Measurements from ENCODE around the gene ENAH.

Gene ENAH

DNA sequence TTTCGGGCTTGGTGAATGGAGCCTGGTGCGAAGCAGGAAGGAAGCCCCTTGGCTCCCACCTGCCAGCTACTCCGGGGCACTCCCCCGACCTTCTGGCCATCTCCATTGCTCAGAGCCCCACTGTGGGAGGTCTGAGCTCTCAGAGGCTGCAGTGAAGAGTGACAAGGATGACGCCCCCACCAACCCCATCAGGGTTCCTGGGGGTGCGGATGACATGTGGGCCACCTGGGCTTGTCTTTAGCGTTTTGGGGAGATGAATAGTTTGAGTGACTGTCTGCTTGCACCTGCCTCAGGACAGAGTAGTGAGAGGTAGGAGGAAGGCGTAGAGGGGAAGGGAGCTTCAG lies 181.8 kb downstream of the ENAH start:
- no peaks in the 10 kb centered on the region for H4K20me1 ChIP-seq (ENCODE audit: insufficient read depth, low read length, poor library complexity, severe bottlenecking)
- no peaks in the 10 kb centered on the region for H3F3A ChIP-seq (ENCODE audit: low read depth)
- H3K79me2 ChIP-seq (ENCODE audit: insufficient read depth, low read length): peaks cover 8% of the 10 kb centered on the region; the same call in 1 of the 2 replicates
- H2AFZ ChIP-seq (ENCODE audit: low read length): no peak overlapping the region
- no peaks in the 10 kb centered on the region for H3K27me3 ChIP-seq (ENCODE audit: insufficient read depth, low read length, poor library complexity, severe bottlenecking)
- TF ChIP-seq EZH2phosphoT487 (IDR thresholded peaks at IDR 0.05; ENCODE audit: borderline replicate concordance): no peak
- TF ChIP-seq, protein P1, sequence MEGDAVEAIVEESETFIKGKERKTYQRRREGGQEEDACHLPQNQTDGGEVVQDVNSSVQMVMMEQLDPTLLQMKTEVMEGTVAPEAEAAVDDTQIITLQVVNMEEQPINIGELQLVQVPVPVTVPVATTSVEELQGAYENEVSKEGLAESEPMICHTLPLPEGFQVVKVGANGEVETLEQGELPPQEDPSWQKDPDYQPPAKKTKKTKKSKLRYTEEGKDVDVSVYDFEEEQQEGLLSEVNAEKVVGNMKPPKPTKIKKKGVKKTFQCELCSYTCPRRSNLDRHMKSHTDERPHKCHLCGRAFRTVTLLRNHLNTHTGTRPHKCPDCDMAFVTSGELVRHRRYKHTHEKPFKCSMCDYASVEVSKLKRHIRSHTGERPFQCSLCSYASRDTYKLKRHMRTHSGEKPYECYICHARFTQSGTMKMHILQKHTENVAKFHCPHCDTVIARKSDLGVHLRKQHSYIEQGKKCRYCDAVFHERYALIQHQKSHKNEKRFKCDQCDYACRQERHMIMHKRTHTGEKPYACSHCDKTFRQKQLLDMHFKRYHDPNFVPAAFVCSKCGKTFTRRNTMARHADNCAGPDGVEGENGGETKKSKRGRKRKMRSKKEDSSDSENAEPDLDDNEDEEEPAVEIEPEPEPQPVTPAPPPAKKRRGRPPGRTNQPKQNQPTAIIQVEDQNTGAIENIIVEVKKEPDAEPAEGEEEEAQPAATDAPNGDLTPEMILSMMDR (conservative IDR thresholded peaks at IDR 0.05; ENCODE audit: low read length): no peak
- peaks cover 18% of the 10 kb centered on the region for H3K4me1 ChIP-seq (ENCODE audit: insufficient read depth, low read length, poor library complexity, severe bottlenecking)
- no peak overlapping the region for H3K4me3 ChIP-seq (ENCODE audit: low read length, poor library complexity, severe bottlenecking)
- H3K9me3 ChIP-seq (ENCODE audit: insufficient read depth, low read depth, low read length): no peaks in the 10 kb centered on the region
- H3K36me3 ChIP-seq (ENCODE audit: insufficient read depth, low read length): no peaks in the 10 kb centered on the region
- no peak overlapping the region for H3K9ac ChIP-seq (ENCODE audit: low read depth, low read length, poor library complexity, severe bottlenecking)
- no peak overlapping the region for H3K4me2 ChIP-seq (ENCODE audit: low read depth, low read length, poor library complexity, severe bottlenecking)
- H3K9me2 ChIP-seq (replicated peaks; ENCODE audit: low read depth, low read length): no peaks in the 10 kb centered on the region

DNA sequence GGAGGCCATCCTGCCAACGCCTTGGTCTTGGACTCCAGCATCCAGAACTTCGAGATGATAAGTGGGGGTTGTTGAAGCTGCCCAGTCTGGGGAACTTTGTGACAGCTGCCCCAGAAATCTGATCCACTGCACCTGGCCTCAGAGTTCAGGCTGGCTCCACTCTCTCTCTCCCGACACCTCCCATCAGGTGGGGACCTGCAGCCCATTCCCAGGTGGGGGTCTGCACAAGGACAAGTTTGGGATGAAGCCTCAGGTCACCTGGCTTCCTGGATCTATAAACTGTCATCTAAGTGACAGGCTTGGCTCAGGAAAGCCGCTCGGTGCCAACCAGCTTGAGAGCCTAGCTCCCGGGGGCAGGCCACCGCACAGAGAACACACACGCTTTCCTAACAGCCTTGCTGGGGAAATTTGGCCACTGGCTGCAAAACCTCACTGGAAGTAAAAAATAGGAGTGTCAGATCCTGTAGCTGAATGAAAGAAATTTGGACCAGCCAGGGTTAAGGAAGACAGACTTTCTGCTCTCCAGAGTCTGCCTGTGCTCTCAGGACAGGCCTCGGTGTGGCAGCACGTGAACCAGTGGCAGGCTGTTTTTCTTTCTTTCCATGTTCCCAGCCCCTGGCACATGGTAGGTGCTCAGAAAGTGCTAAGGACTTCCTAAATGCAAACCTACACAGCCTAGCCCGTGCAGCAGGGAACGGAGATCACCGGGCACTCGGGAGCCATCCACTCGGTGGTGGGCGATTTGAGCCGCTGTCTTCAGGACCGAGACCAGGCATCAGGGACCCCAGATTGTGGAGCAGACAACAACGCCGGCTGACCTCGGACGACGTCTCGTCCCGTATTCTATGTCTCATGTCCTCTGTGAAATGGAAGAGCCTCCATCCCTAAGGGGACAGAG lies 182.5 kb downstream of the ENAH start:
- Histone ChIP-seq H3K36me3 (ENCODE audit: insufficient read depth, low read length) (no peaks in the 10 kb centered on the region), H3K9me2 (replicated peaks; ENCODE audit: low read depth, low read length) (no peaks in the 10 kb centered on the region), H3K4me3 (ENCODE audit: low read length, poor library complexity, severe bottlenecking) (no peak overlapping the region), H3K9ac (ENCODE audit: low read depth, low read length, poor library complexity, severe bottlenecking) (no peak overlapping the region), H3K79me2 (ENCODE audit: insufficient read depth, low read length) (peaks cover 8% of the 10 kb centered on the region; the same call in 1 of the 2 replicates), H2AFZ (ENCODE audit: low read length) (no peak overlapping the region), H3K4me2 (ENCODE audit: low read depth, low read length, poor library complexity, severe bottlenecking) (no peak overlapping the region), H4K20me1 (ENCODE audit: insufficient read depth, low read length, poor library complexity, severe bottlenecking) (no peaks in the 10 kb centered on the region), H3K9me3 (ENCODE audit: insufficient read depth, low read depth, low read length) (no peaks in the 10 kb centered on the region), H3K4me1 (ENCODE audit: insufficient read depth, low read length, poor library complexity, severe bottlenecking) (peaks cover 18% of the 10 kb centered on the region), H3F3A (ENCODE audit: low read depth) (no peaks in the 10 kb centered on the region), H3K27me3 (ENCODE audit: insufficient read depth, low read length, poor library complexity, severe bottlenecking) (no peaks in the 10 kb centered on the region)
- TF ChIP-seq, protein P1 (conservative IDR thresholded peaks at IDR 0.05; ENCODE audit: low read length): no peak
- no peak for TF ChIP-seq EZH2phosphoT487 (IDR thresholded peaks at IDR 0.05; ENCODE audit: borderline replicate concordance)

DNA sequence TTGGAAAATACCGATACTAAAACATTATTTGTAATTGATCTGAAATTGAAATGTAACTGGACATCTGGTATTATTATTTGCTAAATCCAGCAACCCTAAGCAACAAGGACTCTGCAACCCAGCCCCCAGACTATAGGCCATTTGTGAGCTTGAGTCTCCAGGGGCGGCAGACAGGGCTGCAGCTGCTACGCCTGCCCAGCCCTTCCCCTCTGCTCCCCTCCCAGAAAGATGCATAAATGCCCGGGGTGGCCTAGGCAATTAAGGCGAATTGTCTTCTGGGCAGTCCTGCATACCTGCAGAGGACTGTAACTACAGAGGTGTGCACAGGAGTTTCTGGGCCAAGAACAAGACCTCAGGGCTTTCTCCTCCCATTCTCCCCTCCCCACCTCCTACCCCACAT lies 183.9 kb downstream of the ENAH start:
- Histone ChIP-seq H2AFZ (ENCODE audit: low read length) (no peak overlapping the region), H3K4me3 (ENCODE audit: low read length, poor library complexity, severe bottlenecking) (no peak overlapping the region), H3K79me2 (ENCODE audit: insufficient read depth, low read length) (peaks cover 8% of the 10 kb centered on the region; the same call in 1 of the 2 replicates), H3K27me3 (ENCODE audit: insufficient read depth, low read length, poor library complexity, severe bottlenecking) (no peaks in the 10 kb centered on the region), H3K4me1 (ENCODE audit: insufficient read depth, low read length, poor library complexity, severe bottlenecking) (peaks cover 18% of the 10 kb centered on the region), H3K9me3 (ENCODE audit: insufficient read depth, low read depth, low read length) (no peaks in the 10 kb centered on the region), H3K4me2 (ENCODE audit: low read depth, low read length, poor library complexity, severe bottlenecking) (peak overlapping the region; percentile 90), H3K9ac (ENCODE audit: low read depth, low read length, poor library complexity, severe bottlenecking) (peak overlapping the region; percentile 88), H4K20me1 (ENCODE audit: insufficient read depth, low read length, poor library complexity, severe bottlenecking) (no peaks in the 10 kb centered on the region), H3K9me2 (replicated peaks; ENCODE audit: low read depth, low read length) (no peaks in the 10 kb centered on the region), H3K36me3 (ENCODE audit: insufficient read depth, low read length) (no peaks in the 10 kb centered on the region), H3F3A (ENCODE audit: low read depth) (no peaks in the 10 kb centered on the region)
- TF ChIP-seq EZH2phosphoT487 (IDR thresholded peaks at IDR 0.05; ENCODE audit: borderline replicate concordance): no peak
- TF ChIP-seq, protein P1 (conservative IDR thresholded peaks at IDR 0.05; ENCODE audit: low read length): no peak
